Stimulated activated CD8-positive, alpha-beta memory T cell treated with anti-CD3 and anti-CD28 coated beads, Interleukin-4, amount 100 ng/mL, for 24 hours (primary cell): ENCODE measurements around the gene ZBBX.

Experiments used
- DNase-seq: peaks from one replicate; pipeline ENCODE4 v3.0.0-alpha.2; 2020; ENCODE audit warnings: low read depth

ZBBX gene

DNA sequence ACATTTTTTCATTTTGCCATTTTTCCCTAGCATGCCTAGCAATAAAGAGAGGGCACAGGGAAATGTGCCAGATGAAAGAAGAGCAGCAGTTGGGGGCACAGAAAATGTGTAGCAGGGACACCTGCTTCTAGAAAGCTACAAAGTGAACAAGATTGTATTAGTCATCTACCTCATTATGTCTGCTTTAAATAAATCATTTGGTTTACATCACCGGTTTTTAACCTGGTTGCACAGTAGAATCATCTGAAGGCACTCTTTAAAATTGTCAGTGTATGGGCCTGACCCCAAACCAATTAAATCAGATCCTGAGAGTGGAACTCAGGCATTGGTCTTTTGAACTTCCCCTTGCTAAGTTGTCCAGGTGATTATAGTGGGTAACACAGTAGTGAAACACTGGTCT, 73.8 kb downstream of the ZBBX start:
- DNase-seq: no peak

DNA sequence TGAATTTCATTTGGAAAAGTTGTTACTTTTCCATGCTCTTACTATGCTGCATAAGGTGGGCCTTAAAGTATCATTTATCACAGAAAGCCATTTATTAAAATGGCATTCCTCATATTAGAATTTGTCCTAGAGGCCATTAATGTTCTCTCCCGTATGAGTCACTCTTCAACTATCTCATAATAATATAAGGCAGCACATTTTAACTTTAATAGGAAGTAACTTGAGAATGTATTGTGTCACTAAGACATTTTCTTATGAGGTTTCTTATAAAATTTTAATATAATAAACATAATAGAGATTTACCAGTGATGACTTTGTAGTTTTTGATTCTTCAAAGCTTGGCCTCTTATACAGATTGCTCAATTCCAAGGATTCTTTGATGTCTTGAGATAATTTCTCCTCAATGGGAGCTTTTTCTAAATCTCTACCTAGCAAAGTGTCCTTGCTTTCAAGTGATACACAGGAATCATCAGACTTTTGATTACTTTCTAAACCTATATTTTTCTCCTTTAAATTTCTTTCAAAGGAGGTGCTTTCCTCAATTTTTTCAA, 74.7 kb downstream of the ZBBX start:
- no peak for DNase-seq

- no peak for DNase-seq
These were observed 76.0 kb downstream of the ZBBX start for GRCh38 chr3:167304077-167304476.

- no peak for DNase-seq
These were observed 77.4 kb downstream of the ZBBX start for GRCh38 chr3:167302678-167303077.

DNA sequence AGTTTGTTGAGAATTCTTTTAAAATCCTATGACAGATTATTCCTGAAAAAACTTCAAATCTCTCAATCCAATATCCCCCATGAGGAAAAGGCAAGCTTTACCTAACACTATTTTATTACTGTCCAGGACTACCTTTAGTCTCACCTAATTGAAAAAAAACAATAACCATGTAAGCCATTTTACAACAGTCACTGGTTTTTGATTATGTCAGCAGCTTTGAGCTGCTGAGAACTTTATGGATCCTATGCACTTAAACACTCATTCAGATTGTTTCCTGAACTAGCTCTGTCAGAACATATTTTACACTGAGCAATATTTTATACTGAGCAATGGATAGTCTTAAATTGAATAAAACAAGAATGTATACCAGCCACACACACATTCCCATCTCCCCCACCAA, 79.9 kb downstream of the ZBBX start:
- no peak for DNase-seq

DNA sequence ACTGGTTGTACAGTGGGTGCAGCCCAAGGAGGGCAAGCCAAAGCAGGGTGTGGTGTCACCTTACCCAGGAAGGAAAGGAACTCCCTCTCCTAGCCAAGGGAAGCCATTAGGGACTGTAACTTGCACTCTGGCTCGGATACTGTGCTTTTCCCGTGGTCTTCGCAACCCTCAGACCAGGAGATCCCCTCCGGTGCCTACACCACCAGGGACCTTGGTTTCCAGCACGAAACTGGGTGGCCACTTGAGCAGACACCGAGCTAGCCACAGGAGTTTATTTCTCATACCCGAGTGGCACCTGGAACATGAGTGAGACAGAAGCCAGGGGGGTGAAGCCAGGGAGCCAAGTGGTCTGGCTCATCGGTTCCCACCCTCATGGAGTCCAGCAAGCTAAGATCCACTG, 90.7 kb downstream of the ZBBX start:
- no peak for DNase-seq

GRCh38 chr3:167288737-167289136, 91.4 kb downstream of the ZBBX start:
- no peak for DNase-seq

DNA sequence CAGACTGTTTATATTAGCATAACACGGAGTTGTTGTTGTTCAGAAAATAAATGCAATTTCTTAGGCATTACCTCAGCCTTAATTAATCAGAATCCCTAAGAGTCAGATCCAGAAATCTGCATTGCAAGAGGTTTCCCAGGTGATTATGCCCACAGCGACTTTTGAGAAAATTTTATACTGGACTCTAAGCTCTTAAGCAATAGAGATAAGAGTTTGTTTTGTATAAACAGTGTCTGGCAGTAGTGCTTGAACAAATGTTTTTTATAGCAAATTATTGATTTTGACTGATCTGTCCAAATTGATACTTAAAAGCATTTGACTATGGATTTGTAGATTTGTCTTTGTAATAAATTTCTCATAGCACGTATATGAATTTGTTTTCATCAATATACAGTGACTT, 92.8 kb downstream of the ZBBX start:
- DNase-seq: no peak

- DNase-seq: no peak
These were observed 105.8 kb downstream of the ZBBX start for GRCh38 chr3:167274141-167274874.

GRCh38 chr3:167253037-167253436, 127.1 kb downstream of the ZBBX start:
- DNase-seq: no peak

DNA sequence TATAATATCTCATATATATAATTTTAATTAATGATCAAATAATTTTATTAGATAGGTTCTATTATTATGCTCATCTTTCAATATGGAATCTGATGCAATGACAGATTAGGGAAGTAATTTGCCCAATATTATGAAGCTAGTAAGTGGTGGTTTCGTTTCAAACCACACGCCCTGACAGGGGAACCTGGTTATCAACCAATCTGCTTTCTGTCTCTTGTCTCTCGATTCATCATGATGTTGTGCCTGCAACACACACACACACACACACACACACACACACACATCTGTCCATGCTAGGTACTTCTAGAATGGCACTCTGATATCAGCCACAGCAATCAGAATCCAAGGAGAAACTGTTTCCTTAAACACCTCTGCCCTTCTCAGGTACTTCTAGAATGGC, 128.4 kb downstream of the ZBBX start:
- no peak for DNase-seq

GRCh38 chr3:167246252-167246651, 133.8 kb downstream of the ZBBX start:
- DNase-seq: no peak

DNA sequence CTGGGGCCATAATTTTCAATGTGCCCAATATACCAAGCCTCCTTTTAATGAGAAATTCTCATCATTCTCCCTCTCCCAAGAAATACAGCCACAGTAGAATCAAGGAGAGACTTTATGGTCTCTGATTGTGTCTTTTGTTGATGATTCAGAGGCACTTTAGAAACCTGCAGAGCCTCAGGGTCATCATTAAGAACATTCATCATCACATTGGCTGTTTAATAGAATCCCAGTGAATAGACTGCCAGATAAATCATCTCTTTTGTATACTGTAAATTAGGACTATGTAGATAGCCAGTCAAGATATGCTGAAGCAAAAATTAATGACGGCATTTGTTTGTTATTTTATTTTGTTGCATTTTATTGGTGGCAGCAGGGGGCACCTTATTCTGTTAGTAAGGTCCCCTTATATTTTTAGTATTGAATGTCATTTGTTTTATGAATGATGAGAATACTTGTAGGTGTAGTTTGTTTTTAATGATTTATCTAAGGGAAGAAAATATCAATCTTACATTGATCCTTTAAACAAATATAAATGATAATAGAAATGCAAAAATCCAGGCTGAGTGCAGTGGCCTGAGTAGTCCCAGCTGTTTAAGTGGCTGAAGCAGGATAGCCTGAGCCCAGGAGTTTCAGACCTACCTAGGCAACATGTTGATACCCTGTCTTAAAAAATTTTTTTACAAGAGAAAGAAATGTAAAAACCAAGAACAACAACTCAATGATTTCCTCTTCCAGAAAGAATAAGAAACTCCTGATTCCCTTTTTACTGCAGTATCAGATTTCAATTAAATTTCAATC, 138.8 kb downstream of the ZBBX start:
- DNase-seq: no peak

GRCh38 chr3:167228135-167228534, 152.0 kb downstream of the ZBBX start:
- DNase-seq: no peak

DNA sequence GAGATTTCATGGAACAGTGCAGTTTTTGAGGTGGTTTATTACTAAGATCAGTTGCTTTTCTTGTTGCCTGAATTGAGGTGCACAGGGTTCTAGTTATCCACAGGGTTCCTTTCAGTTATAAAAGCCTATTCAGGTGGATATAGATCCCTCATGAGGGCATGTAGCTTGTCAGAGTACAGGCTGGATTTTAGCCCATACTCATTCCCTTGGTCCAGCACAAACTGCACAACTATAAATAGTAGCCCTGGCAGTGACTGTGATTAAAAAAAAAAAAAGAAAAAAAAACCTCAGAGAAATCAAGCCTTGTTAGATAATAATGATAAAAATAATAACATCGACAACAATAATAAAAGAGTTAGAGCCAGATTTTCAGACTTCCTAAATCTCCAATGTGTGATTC, 154.3 kb downstream of the ZBBX start:
- DNase-seq: no peak

DNA sequence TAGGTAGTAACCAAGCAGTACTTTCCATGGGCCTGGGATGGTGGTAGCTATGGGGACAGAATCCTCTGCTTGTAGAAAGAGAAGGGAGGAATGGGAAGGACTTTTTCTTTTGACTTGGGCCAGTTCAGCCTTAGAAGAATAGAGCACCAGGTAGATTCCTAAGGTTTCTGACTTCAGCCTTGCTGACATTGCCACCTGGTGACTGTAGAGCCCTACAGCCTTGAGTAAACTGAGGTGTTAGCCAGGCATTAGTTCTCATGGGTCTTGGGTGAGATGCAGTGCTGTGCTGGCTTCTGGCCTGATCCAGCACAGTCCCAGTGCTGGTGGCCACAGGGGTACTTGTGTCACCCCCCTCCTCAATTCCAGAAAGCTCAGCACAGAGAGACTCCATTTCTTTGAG, 171.1 kb downstream of the ZBBX start:
- no peak for DNase-seq

GRCh38 chr3:167203062-167203461, 177.0 kb downstream of the ZBBX start:
- no peak for DNase-seq

DNA sequence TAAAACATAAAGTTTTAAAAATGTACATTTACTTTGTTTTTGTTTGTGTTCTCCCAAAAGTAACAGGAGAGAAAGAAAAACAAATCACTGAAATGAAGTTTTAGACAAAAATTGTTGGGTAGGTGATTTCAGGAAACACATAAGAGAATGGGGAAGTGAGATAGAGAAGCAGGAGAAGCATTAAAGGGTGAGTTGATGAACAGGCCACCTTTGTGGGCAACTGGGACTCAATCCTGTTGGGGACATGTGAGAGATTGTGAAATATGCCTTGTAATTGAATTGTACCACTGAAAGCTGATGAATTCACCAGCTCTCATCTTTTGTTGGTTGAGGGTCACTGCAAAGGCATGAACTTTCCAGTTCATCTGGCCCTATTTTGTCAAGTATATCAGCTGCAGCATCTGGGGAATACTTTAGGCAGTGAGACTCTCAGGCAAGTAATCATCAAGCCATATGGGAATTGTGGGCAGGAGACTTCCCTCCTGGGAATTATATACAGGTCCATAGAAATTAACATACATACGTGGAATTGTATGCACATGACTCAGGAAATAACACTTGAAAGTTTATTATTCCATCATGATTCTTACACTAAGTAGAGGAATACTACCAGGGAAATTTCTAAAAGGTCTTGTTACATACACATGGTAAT, 181.0 kb downstream of the ZBBX start:
- DNase-seq: no peak
